GM12874 (cell line): Measurements from ENCODE around the gene ACSL1.

Experiments used
- CTCF ChIP-seq: IDR thresholded peaks from 2 replicates; pipeline ENCODE4 v1.5.1; 2011; ENCODE audit warnings: low read depth, mild to moderate bottlenecking, control low read depth, low read length, moderate library complexity; ENCODE audit not compliant: insufficient read depth

The ACSL1 gene

DNA sequence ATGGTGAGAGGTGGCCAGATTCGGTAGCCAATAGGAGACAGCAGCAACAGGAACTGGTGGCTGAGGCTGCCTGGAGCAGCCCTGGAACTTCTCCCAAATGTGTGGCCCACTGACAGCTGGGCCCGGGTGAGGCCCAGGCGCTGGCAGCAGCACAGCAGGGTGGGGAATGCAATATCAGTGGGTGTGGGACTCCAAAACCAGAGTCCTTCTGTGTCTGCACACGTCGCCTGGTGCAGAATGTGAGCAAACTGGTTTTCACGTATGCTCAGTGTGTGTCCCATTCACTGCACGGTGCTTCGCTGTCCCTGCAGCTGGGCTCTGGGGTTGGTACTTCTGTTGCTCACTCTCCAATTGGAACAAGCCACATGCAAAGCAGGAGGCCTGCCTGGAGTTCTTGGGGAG, 77.5 kb downstream of the ACSL1 start:
- no peak for TF ChIP-seq CTCF

GRCh38 chr4:184747034-184747830, 78.5 kb downstream of the ACSL1 start:
- no peak for TF ChIP-seq CTCF

GRCh38 chr4:184745831-184746795, 79.7 kb downstream of the ACSL1 start:
- peak; percentile 63 for TF ChIP-seq CTCF

DNA sequence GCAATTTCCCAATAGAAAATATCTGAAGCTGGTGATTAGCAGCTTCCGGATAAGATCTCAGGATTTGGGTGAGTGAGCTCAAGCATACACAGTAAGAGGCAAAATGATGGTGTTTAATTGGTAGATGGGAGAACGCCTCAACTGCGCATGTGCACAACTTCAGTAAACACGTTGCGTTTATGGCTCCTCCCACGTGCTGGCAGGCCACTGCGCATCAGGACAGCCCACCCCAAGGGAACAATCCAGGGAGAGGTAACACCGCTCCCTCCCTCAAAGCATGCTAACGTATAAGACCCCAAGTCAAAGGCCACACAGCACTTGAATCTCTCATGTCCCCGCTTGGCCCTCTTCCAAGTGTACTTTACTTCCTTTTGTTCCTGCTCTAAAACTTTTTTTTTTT, 81.5 kb downstream of the ACSL1 start:
- no peak for TF ChIP-seq CTCF

DNA sequence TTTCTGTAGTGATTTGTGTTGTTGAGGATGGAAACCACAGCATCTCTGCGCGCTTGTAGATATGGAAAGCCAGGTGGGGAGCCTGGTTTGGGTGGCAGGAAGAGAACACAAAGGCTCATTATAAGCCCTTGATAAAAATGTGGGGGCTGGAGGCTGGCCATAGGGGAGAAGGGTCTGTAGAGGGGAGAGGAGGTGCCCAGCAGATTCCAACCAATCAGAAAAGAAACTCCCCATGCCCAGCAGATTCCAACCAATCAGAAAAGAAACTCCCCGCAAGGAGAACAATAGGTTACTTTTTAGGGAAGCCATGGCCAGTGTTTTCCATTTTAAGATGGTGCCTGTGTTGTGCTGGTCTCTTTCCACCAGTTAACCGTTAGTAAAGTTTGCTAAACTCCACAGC, 82.1 kb downstream of the ACSL1 start:
- no peak for TF ChIP-seq CTCF

- no peak for TF ChIP-seq CTCF
These were observed 84.8 kb downstream of the ACSL1 start for GRCh38 chr4:184740980-184741391.

- TF ChIP-seq CTCF, result no peak
These were observed 91.0 kb downstream of the ACSL1 start for GRCh38 chr4:184734758-184735157.
